Stimulated activated CD4-positive, alpha-beta T cell treated with anti-CD3 and anti-CD28 coated beads, Interleukin-12 subunit alpha, Interleukin-12 subunit beta, amount 100 ng/mL, for 24 hours (primary cell): ENCODE results near the gene RNU1-1.
A peak's percentile ranks its signal among the peaks of the same experiment; 100 is the strongest.
"Not testable (repeated sequence)": the region's sequence is repeated elsewhere in the genome, so short reads cannot be mapped to it uniquely, and the experiment has no call there.

Experiments
- DNase-seq, 2 experiments: peaks; one replicate each; pipeline ENCODE4 v3.0.0-alpha.2; 2020; ENCODE audit warnings: low read depth in 2 of 2

RNU1-1 gene

GRCh38 chr1:16521679-16522078 lies 7.6 kb upstream of the RNU1-1 start:
- DNase-seq: not testable (repeated sequence)

- no peak for DNase-seq
These were observed 7.2 kb upstream of the RNU1-1 start for GRCh38 chr1:16521288-16521583.

- DNase-seq: not testable (repeated sequence)
These were observed 6.6 kb upstream of the RNU1-1 start for GRCh38 chr1:16520435-16521287.

- DNase-seq: not testable (repeated sequence)
These were observed 5.3 kb upstream of the RNU1-1 start for GRCh38 chr1:16519255-16519951.

GRCh38 chr1:16518913-16519254 lies 4.8 kb upstream of the RNU1-1 start:
- not testable (repeated sequence) for DNase-seq

GRCh38 chr1:16516694-16517410 lies 2.8 kb upstream of the RNU1-1 start:
- DNase-seq: not testable (repeated sequence)

GRCh38 chr1:16513412-16514106 lies 526 bp downstream of the RNU1-1 start:
- DNase-seq: peak; percentile 49 to 68

GRCh38 chr1:16512624-16513411 lies 1.3 kb downstream of the RNU1-1 start:
- DNase-seq: peak in 1 of 2 experiments; percentile 33

GRCh38 chr1:16511926-16512325 lies 2.2 kb downstream of the RNU1-1 start:
- DNase-seq: not testable (repeated sequence)

GRCh38 chr1:16508861-16509445 lies 5.1 kb downstream of the RNU1-1 start:
- DNase-seq: not testable (repeated sequence)

GRCh38 chr1:16506364-16507136 lies 7.5 kb downstream of the RNU1-1 start:
- not testable (repeated sequence) for DNase-seq

- DNase-seq: not testable (repeated sequence)
These were observed 8.2 kb downstream of the RNU1-1 start for GRCh38 chr1:16505870-16506269.

GRCh38 chr1:16503494-16503893 lies 10.6 kb downstream of the RNU1-1 start:
- no peak for DNase-seq

- DNase-seq: not testable (repeated sequence)
These were observed 12.6 kb downstream of the RNU1-1 start for GRCh38 chr1:16501446-16501845.

- DNase-seq: not testable (repeated sequence)
These were observed 13.1 kb downstream of the RNU1-1 start for GRCh38 chr1:16500975-16501374.

- not testable (repeated sequence) for DNase-seq
These were observed 13.6 kb downstream of the RNU1-1 start for GRCh38 chr1:16500466-16500865.

- peak; percentile 66 to 77 for DNase-seq
These were observed 15.3 kb downstream of the RNU1-1 start for GRCh38 chr1:16498573-16499413.

- not testable (repeated sequence) for DNase-seq
These were observed 16.0 kb downstream of the RNU1-1 start for GRCh38 chr1:16498047-16498446.

- DNase-seq: not testable (repeated sequence)
These were observed 16.6 kb downstream of the RNU1-1 start for GRCh38 chr1:16497474-16497904.
